GM19455 (cell line): ENCODE data around the gene TERB2.
"Not testable (repeated sequence)": the region's sequence is repeated elsewhere in the genome, so short reads cannot be mapped to it uniquely, and the experiment has no call there.

Source experiments
- ATAC-seq: cut with Tn5 transposase; IDR thresholded peaks from one replicate; pipeline ENCODE4 v1.9.1; 2021; ENCODE audit not compliant: unreplicated experiment

The TERB2 gene, protein sequence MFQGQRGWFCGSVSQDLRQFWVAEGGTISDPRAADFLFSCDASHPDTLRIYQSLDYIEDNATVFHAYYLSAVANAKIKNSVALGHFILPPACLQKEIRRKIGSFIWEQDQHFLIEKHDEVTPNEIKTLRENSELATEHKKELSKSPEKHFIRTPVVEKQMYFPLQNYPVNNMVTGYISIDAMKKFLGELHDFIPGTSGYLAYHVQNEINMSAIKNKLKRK

DNA sequence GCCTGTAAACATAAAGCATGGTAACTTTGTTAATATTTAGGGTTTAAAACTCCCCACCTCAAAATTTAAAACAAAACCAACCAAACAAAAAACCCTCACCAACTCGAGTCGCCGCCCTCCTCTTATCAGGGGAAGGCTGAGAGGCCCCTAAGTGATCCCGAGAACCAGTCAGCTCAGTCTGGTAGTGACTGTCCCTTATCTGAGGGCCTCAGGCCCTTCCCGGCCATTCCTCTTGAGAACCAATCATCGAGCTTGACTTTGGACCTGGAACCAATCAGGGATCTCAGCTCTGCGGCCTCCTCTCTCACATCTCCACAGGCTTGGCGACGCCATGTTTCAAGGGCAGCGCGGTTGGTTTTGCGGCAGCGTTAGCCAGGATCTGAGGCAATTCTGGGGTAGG is at the start of gene TERB2:
TSS of gene TERB2 (plus strand) at position 300 of the 400 bp plus-strand sequence. CDS start at position 332, 32 bp downstream.
- no peak for ATAC-seq

DNA sequence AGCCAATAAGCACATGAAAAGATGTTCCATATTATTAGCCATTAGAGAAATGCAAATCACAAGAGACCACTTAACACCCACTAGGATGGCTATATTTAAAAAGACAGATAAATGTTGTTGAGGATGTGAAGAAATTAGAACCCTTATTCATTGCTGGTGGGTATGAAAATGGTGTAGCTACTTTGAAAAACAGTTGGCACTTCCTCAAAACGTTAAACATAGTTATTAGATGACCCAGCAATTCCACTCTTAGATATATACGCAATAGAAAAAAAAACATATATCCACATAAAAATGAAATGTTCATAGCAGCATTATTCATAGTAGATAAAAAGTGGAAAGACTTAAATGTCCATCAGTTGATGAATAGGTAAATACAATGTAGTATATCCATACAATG is 47.1 kb upstream of the TERB2 start:
- ATAC-seq, result no peak

DNA sequence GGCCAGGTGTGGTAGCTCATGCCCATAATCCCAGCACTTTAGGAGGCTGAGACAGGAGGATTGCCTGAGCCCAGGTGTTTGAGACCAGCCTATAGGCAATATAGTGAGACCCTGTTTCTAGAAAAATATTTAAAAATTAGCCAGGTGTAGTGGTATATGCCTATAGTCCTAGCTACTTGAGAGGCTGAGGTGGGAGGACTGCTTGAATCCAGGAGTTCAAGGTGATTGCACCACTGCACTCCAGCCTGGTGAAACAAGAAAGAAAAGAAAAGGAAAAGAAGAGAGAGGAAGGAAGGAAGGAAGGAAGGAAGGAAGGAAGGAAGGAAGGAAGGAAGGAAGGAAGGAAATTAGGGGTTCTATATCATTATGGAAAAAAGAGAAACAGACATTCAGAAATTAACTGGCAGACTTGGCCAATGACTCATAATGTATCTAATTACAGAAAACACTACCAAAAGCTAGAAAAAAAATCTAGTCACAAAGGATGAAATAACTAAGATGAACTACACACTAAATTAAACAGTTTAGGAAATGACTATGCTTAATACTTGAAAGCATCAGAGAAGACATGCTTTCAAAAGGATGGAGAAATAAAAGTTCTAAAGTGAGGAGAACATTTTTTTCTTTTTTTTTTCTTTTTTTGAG is 45.4 kb upstream of the TERB2 start:
- no peak for ATAC-seq

DNA sequence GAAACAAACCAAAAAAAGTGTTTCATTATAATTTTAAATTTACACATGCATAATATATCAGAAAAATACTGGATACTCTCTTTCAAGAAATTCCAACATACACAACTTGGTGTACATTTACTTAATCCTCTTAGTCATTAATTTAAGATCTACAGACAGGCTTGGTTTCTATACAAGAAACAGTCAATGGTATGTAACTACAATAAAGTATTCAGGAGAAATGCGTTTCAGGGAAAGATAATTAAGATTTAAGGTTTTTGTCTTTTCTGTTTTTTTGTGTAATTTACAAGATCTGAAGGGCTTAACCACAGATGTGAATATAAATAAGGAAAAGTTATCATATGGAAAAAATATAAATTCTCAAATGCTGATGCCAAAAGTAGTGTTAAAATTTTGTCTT is 44.3 kb upstream of the TERB2 start:
- not testable (repeated sequence) for ATAC-seq

DNA sequence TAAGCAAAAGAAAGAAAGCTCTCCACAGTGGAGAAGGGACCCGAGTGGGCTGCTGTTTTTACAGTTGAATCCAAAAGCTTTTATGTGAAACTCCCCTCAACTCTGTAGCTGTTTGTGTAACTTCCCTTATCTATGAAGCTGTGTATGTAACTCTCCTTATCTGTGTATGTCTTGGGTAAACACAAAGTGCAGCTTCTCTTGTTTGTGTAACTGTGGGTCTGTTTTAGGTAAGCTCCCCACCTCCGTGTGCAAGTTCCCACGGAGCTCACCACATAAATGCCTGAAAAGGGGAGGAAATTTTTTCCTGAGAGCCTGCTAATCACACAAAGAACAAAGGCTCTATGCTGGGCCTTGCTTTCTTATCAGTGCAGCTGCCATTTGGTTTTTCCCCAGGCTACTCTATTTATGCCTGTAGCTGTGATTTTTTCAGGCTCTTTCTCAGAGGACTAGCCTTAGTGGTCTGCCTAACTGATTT is 43.5 kb upstream of the TERB2 start:
- ATAC-seq, result not testable (repeated sequence)

DNA sequence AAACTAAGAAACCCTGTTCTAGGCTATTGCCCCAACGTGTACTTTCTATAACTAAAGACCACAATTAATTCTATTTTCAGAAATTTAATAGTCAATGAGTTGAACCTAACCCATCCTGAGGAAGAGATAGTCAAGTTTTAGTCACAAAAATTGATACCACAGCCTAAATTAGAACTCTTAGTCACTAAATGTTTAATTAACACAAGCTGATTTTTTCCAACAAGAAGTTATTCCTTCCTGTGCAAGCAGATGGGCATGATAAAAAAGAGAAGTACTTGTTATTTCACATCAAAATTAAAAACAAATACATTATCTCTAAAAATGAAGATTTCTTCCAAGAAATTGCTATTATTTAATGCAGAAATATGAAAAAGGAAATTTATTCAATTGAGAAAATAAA is 38.4 kb upstream of the TERB2 start:
- no peak for ATAC-seq

DNA sequence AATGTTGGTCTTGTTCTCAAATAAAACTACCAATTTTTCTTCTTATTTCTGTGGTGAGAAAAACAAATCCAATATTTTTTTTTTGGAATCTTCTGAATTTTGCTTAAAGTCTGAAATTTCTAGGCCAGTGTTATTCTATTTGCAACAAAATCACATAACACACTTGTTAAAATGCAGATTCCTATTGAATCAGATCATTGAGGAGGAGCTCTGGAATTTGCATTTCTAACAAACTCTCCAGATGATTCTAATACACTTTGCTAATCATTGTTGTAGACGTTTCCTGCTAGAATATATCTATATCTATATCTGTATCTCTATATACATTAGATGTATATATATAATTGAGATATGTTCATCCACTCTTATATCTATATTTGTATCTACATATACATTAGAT is 27.8 kb upstream of the TERB2 start:
- not testable (repeated sequence) for ATAC-seq

DNA sequence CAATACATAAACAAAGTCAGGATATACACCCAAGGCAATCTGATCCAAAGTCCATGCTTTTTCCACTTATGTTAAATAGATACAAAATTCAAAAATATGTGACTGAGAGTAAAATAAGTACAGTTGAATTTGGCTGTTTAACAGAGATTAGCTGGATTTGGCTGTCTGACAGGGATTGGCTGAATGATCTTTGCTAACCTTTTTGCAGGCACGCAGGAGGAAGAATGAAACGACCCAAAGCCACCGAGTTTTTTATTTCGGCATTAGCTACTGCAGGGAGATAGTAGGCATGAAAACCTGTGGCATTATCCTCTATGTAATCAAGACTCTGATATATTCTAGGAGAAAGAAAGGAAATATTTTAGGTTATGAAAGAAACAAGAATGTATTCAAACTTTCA is 26.2 kb upstream of the TERB2 start:
- not testable (repeated sequence) for ATAC-seq

DNA sequence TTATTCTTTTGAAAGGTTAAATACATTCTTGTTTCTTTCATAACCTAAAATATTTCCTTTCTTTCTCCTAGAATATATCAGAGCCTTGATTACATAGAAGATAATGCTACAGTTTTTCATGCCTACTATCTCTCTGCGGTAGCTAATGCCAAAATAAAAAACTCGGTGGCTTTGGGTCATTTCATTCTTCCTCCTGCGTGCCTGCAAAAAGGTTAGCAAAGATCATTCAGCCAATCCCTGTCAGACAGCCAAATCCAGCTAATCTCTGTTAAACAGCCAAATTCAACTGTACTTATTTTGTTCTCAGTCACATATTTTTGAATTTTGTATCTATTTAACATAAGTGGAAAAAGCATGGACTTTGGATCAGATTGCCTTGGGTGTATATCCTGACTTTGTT is 1.8 kb downstream of the TERB2 start:
- not testable (repeated sequence) for ATAC-seq

DNA sequence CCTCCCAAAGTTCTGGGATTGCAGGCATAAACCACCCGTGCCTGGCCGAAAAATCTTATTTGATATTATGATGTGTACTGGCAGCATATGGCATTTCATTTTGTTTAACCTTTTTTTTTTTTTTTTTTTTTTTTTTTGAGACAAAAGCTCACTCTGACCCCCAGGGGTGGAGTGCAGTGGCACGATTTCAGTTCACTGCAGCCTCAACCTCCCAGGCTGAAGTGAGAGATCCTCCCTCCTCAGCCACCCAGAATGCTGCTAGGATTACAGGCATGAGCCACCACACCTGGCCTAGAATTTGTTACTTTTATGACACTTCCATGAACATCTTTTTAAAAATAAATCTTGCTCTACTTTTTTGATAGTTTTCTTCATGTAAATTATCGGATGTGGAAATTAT is 12.0 kb downstream of the TERB2 start:
- no peak for ATAC-seq

DNA sequence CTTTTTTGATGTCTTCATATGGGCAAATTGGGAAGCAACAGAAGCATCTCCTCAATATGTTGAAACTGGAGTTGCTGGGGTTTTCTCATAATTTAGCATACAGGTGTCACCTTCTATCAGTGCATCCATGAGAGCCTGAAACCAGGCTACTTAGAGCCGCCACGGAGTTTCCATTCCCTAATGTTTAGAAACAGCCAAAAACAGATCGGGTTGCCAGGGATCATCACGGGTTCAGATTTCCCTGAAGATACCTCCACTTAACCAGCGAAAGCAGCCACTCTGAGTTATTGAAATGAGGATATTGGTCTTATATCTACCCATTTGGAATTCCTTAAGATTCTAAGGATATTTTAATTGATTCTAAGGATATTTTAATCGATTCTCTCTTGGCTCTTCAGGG is 14.5 kb downstream of the TERB2 start:
- ATAC-seq, result no peak

DNA sequence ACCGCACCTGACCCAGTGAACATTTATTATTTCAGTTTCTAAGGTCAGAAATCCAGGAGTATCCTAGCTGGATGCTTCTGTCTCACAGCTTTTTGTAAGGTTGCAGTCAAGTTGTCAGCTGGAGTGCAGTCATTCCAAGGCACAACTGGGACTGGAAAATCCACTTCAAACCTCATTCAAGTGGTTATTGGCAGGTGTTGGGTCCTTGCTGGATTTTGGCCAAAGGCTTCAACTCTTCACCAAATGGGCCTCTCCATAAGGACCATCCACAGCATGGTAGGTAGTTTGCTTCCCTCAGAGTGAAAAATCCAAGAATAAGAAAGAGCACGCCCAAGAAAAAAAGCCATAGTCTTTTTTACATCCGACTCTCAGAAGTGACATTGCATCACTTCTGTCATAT is 19.7 kb downstream of the TERB2 start:
- ATAC-seq, result not testable (repeated sequence)

DNA sequence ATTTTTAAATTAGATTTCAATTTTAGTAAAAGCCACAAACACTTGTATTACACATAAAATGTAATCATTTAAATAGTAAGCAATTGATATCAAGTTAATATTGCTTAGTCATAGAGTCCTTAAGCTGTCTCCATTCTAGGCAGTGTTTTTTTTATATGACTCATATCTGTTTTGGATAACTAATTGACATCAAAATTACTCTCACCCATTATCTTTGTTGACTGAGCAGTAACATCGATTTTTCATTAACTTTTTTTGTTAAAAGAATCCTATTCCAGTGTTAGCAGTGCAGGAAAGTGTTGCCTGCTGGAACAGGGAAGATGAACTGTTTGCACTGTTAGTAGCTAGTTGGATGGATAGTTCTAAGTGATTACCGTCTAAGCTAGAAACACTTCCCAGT is 21.3 kb downstream of the TERB2 start:
- not testable (repeated sequence) for ATAC-seq

DNA sequence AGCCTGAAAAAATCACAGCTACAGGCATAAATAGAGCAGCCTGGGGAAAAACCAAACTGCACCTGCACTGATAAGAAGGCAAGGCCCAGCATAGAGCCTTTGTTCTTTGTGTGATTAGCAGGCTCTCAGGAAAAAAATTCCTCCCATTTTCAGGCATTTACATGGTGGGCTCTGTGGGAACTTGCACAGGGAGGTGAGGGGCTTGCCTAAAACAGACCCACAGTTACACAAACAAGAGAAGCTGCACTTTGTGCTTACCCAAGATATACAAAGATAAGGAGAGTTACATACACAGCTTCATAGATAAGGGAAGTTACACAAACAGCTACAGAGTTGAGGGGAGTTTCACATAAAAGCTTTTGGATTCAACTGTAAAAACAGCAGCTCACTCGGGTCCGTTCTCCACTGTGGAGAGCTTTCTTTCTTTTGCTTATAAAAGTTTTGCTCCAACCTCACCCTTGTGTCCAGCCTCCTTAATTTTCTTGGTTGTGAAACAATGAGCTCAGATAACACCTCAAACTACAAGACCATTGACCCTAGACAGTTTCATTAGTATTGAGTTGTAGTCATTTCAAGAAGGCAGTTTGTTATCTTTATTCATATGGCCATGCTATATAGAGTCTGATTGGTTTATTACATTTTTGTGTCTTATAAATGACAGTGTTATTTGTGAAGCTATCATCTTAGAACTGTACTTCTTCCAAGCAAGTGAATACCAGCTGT is 23.3 kb downstream of the TERB2 start:
- ATAC-seq, result not testable (repeated sequence)

DNA sequence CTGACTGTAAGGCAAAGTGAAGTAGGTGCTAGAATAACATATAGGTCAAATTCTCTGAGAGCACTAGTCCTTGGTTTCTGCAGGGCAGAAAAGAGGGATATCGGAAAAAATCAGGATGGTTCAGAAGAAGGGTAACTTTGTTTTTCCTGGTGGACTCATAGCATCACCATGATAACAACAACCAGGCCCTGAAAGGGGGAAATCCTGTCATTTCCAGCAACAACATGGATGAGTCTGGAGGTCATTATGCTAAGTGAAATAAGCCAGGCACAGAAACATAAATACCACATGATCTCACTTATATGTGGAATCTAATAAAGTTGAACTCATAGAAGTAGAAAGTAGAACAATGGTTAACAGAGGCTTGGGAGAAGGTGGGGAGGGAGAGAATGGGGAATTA is 27.7 kb downstream of the TERB2 start:
- ATAC-seq, result not testable (repeated sequence)

DNA sequence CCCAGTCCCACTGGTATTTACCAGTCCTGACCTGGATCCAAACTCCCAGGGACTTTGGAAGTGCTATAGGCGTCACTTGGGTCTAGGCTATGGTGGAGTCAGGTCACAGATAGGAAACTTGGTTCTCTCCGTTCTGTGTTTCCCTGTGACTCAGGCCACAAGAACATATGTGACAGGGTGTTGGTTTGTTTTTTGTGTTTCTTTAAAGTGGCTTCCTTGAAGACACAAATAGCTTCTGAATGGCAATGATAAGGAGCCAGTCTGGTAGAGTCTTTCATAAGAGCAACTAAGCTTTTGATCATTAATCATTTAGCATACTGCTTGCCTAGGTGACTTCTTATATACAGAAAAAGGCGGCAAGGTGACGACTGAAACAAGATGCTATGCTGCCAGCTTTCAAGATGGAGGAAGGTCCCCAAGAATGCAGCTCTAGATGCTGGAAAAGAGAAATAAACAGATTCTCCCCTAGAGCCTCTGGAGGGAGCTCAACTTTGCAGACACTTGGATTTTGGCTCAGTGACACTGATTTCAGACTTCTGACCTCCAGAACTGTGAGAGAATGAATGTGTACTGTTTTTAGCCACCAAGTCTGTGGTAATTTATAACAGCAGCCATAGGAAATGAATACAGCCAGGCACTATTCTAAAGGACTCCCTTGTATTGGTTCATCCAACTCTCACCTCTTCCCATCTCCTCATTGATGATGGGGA is 30.0 kb downstream of the TERB2 start:
- not testable (repeated sequence) for ATAC-seq

DNA sequence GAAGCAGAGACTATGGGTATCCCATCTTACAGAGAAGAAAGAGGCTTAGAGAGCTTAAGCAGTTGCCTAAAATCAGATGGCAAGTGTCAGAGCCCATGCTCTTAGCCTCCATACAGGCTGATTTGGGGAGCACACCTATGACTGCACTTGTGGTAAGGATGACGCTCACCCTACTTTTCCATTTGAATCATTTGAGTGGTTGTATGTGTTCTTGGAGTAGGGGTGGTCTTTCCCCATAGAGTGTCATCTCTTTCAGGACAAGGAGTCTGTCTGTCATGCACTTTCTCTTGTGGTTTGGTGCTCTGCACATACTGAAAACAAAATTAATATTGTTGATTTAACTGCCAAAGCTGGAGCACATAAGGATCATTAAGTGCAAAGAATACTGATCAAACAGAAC is 31.2 kb downstream of the TERB2 start:
- not testable (repeated sequence) for ATAC-seq

DNA sequence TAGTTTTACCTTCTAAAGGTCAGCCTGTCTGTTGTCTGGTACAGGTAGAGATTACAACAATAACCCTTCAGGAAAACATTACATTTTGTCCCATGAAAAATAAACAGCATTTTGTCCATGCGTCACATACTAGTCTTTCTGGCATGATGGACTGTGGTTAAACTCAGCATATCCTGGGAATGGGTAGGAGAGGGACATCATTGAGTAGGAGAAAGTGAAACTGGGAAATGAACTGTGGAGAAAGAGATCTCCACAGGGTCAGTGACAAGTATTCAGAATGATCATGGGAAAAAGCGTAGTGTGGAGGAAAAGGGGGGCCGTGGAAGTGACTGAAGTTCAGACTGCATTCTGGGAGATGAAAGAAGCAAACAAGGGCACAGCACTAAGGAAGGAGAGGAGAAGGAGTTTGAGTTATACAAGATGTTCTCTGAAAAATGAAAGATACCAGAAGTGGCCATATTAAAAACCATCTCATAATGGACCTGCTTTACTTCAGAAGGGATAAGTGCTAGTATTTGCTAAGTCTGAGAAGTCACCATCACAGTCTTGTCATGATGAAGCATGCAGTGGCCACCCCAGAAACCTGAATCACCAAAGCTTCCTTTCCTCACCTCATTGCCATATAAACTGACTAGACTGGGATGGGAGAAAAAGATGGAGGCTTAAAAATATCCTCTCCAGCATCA is 31.8 kb downstream of the TERB2 start:
- not testable (repeated sequence) for ATAC-seq

DNA sequence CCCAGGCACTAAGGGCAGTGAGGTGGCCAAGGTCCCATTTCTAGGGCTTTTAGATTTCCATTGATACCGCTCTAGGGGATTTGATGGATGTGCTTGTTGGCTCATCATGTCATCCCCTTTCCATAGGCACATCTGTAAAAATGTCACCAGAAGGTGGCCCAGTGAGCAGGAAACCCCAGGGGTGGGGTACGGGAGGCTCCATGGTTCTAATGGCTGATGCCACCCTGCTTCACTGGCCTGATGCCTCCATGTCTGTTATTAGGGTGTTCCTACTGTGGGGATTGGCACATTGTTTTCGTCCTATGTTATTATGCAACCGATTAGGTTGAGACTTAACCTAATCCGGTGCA is 32.4 kb downstream of the TERB2 start:
- not testable (repeated sequence) for ATAC-seq

DNA sequence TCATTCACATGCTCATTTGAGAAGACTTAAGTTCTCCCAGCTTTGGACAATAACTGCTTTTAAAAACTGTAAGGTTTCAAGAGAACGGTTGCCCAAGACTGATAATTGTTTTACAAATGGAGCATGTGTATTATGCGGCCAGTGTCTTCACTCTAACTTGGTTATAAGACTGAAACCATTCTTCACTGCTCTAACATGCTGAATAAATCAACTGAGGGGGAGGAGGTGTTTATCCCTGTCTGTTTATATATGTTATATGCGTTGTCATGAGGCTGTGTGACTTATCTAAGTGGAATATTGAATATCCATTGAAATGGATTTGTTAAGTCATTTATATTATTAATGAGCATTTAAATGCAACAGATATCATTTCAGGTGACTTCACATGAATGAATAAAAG is 41.1 kb downstream of the TERB2 start:
- ATAC-seq, result not testable (repeated sequence)

DNA sequence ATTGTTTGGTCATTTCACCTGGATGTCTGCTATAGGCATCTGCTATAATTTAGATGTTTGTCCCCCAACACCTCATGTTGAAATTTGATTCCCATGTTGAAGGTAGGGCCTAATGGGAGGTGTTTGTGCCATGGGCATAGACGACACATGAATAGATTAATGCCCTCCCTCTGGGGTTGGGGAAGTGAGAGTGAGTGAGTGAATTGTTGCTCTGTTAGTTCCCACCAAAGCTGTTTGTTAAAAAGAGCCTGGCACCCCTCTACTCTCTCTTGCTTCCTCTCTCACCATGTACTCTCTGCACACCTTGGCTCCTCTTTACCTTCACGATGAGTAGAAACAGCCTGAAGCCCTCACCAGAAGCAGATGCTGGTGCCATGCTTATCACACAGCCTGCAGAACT is 42.6 kb downstream of the TERB2 start:
- no peak for ATAC-seq
